Measurements from ENCODE around the gene SETD6.

The SETD6 gene

GRCh38 chr16:58507963-58508670 lies 7.2 kb upstream of the SETD6 start:
- DNase-seq (ENCODE audit: low read depth in 3 of 3): no peak

DNA sequence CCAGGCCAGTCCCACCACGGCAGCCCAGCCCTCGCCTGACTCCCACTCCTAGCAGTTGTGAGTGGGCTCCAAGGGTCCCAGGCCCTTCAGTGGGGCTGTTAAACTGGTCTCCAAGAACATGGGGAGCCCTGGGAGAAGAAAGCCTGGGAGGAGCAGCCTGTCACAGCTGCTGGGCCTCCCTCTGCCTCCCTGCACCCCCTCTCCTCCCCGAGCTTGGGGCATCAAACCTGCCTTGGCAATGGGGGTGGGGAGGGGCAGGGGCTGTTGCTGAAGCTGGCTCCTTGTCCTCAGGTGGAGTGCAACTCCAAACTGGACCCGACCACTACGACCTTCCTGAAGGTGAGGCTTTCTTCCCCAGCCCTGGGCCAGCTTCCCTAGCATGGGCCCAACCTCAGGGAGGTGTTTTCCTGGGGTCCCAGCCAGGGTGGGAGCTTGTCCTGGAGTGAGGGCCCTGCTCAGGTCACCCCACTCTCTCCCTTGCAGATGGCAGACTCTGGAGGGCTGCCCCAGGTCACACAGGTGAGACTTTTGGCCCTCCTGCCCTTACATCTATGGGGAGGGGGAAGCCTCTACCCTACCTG lies 6.6 kb upstream of the SETD6 start:
- no peak for DNase-seq (ENCODE audit: low read depth in 3 of 3)

DNA sequence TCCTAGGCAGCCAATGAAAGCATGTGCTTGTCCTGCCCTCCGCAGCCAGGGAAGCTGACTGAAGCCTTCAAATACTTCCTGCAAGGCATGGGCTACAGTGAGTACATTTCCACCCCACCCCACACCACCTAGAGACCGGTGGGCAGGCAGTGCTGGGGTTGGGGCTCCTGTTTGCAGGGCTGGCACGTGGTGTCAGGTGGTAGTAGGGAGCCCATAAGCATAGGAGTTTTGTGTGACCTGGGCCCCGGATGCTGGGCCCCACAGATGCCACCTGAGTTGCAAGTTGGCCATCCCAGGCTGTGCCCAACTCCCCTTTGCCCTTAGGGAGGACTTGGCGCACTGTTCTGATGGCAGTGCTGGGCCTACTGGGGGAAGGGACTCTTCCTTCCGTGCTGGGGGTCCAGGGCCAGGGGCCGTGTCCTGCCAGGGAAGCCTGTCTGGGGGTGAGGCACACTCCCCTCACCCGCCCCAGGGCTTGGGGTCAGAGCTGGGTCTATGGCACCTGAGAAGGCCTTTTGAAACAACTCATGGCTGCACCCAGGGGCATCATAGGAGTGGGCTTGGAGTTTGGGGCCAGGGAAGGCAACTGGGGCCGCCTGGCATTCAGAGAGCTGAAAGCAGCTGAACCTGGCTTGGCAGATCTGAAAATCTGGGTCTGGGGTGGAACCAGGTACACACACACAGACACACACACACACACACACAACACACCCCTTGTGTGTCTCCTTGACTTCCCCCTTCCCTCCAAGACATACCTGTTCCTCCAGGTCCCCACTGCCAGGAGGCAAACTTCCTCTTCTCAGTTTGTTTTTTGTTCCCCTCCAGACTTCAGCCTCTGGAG lies 5.8 kb upstream of the SETD6 start:
- no peak for DNase-seq (ENCODE audit: low read depth in 3 of 3)

DNA sequence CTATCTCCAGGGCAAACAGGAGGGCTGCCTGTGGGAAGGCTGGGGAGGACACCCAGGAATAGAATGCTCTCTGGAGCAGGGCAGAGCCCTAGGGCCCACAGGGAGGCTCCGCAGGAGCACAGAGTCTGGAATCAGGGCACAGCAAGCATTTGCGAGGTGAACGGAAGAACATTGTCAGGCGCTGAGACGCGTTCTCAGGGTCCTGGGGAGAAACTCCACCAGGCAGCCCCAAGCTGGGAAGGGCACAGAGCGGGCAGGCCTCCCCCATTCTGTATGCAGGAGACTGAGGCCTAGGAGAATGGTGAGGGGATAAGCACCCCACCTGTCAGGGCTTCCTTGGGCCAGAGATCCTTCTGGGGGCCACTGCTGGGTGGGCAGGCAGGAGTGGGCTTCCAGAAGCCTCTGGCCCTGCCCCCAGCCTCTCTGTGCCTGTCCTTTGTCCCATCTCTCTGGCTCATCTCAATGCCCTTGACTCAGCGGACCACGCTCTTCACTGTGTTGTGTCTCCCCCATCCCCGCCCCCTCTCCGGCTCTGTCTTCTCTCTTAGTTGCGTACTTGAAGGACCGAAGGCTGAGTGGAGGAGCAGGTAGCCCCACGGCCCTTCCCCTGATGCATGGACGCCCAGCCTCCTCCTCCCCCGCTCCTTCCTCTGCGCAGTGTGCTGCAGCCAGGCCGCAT lies 5.1 kb upstream of the SETD6 start:
- DNase-seq (ENCODE audit: low read depth in 3 of 3): no peak

- no peak for DNase-seq (ENCODE audit: low read depth in 3 of 3)
Observed at GRCh38 chr16:58510776-58511628, 4.3 kb upstream of the SETD6 start.

DNA sequence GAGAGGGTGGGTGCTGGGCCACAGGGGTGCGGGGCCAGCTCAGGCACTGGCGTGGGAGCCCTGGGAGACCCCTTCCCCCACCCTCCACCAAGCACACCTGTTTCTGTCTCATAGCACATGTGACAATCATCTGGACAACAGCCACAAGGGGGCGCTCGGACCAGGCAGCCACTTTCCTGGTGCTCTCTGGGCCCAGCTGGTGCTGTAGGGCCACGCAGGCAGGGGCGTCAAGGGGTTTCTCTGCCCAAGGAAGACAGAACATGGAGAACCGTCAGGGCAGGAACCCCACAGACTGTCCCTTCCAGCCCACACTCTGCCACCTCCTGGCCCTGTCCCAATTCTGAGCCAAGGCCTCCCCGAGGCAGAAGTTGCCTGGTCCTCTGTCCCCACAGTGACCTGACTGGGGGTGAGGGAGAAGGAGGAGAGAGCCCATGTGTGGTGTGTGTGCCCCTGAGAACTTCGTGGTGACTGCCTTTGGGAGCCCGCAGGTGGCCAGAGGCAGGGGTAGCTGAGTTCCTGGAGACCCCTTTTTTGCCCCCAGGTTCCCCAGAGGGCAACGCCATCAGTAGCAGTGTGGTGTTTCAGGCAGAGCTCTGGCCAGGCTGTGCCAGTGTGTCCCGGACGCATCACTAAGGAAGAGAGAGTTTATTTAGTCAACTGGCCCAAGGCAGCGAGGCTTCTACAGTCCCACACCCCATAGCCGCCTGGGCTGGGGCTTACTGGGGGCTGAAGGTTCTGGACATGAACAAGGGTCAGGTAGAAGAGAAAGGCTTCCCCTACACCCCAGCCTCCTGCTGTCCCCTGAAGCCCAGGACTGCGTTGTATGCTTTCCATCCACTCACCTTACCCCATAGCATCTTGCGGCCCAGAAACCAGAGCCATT lies 3.1 kb upstream of the SETD6 start:
- peak; percentile 66 to 83 (median 81) for DNase-seq (ENCODE audit: low read depth in 3 of 3)

GRCh38 chr16:58513874-58514273 lies 1.4 kb upstream of the SETD6 start:
- no peak for DNase-seq (ENCODE audit: low read depth in 3 of 3)

- peak in 1 of 3 experiments; percentile 42 for DNase-seq (ENCODE audit: low read depth in 3 of 3)
Observed at GRCh38 chr16:58515871-58516767, 802 bp downstream of the SETD6 start.

- no peak for DNase-seq (ENCODE audit: low read depth in 3 of 3)
Observed at GRCh38 chr16:58516768-58517107, 1.4 kb downstream of the SETD6 start.

DNA sequence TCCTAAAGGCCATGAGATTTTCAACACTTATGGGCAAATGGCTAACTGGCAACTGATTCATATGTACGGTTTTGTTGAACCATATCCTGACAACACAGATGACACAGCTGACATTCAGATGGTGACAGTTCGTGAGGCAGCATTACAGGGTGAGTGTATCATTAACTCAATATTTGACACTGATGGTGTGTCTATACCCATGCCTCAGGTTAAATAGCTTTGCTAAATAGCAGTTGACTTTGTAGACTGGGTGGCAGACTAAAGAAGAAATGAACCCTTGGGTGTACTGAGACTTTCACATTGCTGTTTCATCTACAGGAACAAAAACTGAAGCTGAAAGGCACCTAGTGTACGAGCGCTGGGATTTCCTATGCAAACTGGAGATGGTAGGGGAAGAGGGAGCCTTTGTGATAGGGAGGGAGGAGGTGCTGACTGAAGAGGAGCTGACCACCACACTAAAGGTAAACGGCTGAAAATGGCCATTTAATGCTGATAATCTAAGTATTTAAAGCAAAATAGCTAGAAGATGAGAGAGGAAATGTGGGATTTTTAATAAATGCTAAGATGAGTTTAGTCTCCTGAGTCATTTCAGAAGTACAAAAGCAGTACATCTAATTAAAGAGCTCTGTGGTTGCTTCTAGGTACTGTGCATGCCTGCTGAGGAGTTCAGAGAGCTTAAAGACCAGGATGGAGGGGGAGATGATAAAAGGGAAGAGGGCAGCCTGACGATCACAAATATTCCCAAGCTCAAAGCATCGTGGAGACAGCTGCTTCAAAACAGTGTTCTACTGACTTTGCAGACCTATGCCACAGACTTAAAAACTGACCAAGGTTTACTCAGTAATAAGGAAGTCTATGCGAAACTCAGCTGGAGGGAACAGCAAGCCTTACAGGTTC lies 3.0 kb downstream of the SETD6 start:
- DNase-seq (ENCODE audit: low read depth in 3 of 3): no peak

- no peak for DNase-seq (ENCODE audit: low read depth in 3 of 3)
Observed at GRCh38 chr16:58518980-58519368, 3.7 kb downstream of the SETD6 start.

GRCh38 chr16:58519707-58520106 lies 4.4 kb downstream of the SETD6 start:
- DNase-seq (ENCODE audit: low read depth in 3 of 3): no peak

GRCh38 chr16:58530179-58530578 lies 14.9 kb downstream of the SETD6 start:
- no peak for DNase-seq (ENCODE audit: low read depth in 3 of 3)

- no peak for DNase-seq (ENCODE audit: low read depth in 3 of 3)
Observed at GRCh38 chr16:58532414-58532813, 17.1 kb downstream of the SETD6 start.

GRCh38 chr16:58533751-58534470 lies 18.6 kb downstream of the SETD6 start:
- DNase-seq (ENCODE audit: low read depth in 3 of 3): no peak

GRCh38 chr16:58535100-58535499 lies 19.8 kb downstream of the SETD6 start:
- no peak for DNase-seq (ENCODE audit: low read depth in 3 of 3)

GRCh38 chr16:58536278-58536677 lies 21.0 kb downstream of the SETD6 start:
- DNase-seq (ENCODE audit: low read depth in 3 of 3): no peak
